GM12865 (cell line): Measurements from ENCODE around the gene CHAF1A.

Experiments
- DNase-seq: peaks from one replicate; pipeline ENCODE4 v3.0.0; 2010; ENCODE audit warnings: low read depth
- H3K4me3 ChIP-seq: 2 replicates; pipeline ENCODE4 v1.5.1; 2011; ENCODE audit warnings: mild to moderate bottlenecking, low read depth, low read length, control low read depth
- TF ChIP-seq, protein P1 (sequence below): IDR thresholded peaks from 2 replicates; pipeline ENCODE4 v1.5.1; 2011; ENCODE audit warnings: low read length, control low read depth, low read depth, inconsistent platforms; ENCODE audit not compliant: insufficient read depth; ENCODE audit errors: missing control alignments

Gene CHAF1A

GRCh38 chr19:4453232-4454179 is 51.1 kb downstream of the CHAF1A start:
- DNase-seq, result no peak

DNA sequence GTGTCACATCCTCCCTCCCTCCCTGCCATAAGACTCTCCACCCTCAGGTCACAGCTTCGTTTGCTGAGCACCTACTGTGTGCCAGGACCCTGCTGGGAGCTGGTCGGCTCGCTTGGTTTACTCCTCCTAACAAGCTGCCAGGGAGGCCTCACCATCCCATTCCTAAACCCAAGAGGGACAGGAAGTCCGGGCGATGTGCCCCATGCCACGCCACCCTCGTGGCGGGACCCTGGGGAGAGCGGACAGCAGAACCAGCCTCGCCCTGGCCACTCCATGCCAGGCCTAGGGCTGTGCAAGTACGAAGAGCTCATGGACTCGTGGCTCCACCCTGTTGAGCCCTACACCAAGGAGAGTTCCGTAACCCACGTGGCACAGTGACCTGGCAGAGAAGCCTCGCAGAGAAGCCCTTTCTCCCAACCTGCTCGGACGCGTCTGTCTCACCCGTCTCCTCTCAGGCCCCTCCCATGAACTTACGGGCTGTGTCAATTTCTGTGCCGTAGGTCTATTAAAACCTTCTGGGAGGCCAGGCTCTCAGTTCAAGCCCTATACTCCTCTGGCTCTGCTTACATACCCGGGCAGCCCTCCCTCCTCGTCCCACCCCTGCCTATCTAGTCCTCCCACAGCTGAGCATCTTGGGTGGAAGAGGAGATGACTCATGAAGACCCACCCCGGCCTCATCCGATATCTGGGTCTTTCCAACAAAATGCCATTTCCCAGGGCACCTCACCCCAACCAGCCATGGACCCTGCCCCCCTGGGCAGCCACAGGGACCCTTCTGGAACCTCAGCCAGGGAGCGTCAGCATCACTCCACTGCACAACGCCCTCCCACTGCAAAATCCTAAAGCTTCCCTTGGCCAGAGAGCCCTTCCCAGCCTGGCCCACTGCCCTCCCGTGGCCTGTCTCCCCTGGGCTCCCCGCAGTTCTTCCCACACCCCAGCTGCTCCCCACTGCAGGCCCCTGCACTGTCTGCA is 52.6 kb downstream of the CHAF1A start:
- TF ChIP-seq, protein P1, sequence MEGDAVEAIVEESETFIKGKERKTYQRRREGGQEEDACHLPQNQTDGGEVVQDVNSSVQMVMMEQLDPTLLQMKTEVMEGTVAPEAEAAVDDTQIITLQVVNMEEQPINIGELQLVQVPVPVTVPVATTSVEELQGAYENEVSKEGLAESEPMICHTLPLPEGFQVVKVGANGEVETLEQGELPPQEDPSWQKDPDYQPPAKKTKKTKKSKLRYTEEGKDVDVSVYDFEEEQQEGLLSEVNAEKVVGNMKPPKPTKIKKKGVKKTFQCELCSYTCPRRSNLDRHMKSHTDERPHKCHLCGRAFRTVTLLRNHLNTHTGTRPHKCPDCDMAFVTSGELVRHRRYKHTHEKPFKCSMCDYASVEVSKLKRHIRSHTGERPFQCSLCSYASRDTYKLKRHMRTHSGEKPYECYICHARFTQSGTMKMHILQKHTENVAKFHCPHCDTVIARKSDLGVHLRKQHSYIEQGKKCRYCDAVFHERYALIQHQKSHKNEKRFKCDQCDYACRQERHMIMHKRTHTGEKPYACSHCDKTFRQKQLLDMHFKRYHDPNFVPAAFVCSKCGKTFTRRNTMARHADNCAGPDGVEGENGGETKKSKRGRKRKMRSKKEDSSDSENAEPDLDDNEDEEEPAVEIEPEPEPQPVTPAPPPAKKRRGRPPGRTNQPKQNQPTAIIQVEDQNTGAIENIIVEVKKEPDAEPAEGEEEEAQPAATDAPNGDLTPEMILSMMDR, result no peak
- H3K4me3 ChIP-seq, result no peak overlapping the region
- no peak for DNase-seq

More at GRCh38 chr19:4453232-4454179, 51.1 kb downstream of the CHAF1A start:
- TF ChIP-seq, protein P1, result no peak
- H3K4me3 ChIP-seq, result no peak overlapping the region

- H3K4me3 ChIP-seq, result peak overlapping the region; percentile 56
- no peak for DNase-seq
- TF ChIP-seq, protein P1, result no peak
These were observed 53.5 kb downstream of the CHAF1A start for GRCh38 chr19:4455719-4456475.

DNA sequence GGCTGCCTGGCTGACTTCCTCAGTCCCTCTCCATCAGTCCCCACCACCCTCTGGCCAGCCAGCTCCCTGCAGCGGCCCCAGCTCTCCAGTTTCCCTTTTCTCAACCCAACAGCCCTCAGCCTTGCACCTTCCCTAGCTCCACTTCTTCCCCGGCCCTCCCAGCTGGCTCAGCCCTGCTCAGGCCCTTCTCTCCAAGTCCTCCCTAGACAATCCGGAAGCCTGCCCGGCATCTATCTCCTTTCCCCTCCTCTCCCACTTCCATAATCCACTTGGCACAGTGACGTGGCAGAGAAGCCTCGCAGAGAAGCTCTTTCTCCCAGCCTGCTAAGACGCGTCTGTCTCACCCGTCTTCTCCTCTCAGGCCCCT is 54.0 kb downstream of the CHAF1A start:
- TF ChIP-seq, protein P1, result no peak
- DNase-seq, result no peak
- peak overlapping the region; percentile 56 for H3K4me3 ChIP-seq

GRCh38 chr19:4456843-4457653 is 54.6 kb downstream of the CHAF1A start:
- peak; percentile 65 for DNase-seq
- TF ChIP-seq, protein P1, result no peak
- peak overlapping the region; percentile 72 for H3K4me3 ChIP-seq
